GM21526 (cell line): ENCODE results near the gene USF1.
"Not testable (repeated sequence)": the region's sequence is repeated elsewhere in the genome, so short reads cannot be mapped to it uniquely, and the experiment has no call there.

Experiments
- ATAC-seq: cut with Tn5 transposase; IDR thresholded peaks from one replicate; pipeline ENCODE4 v1.9.1; 2021; ENCODE audit warnings: moderate library complexity; ENCODE audit not compliant: unreplicated experiment, low FRiP score

The USF1 gene

DNA sequence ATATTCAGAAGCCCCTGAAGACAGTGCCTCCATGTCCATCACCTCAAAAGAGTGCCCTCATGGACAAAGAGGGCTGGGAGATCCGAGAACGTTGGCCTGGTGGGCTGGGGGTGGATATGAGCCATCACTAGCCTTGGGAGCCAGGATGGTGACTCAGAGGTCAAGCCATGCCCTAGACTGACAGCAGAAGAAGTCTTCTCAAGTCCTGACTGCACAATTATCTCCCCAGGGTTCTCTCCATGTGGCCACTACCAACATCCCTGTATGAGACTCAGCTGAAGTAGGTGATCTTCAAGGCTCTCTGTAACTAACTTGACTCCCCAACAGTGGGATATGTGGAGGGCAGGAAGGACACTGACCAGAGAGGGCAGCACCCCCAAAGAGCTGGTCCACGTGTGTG lies 7.1 kb upstream of the USF1 start:
- no peak for ATAC-seq

DNA sequence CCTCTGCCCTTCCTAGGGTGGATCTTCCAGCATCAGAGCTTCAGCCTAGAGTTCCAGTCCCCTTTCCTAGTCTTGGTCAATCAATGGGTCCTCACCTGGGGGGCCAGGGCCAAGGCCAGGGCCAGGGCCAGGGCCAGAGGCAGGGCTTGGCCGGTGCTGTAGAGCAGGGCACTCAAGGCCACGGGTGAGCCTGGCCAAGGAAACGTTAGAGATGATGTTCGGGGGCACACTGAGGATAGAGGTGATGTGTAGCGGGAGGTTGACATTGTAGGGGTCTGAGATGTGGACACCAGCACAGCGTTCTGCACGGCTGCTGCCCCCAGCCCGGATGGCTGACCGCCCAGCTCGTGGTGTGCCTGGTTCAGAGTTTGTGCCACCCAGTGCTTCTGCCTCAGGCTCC lies 5.4 kb upstream of the USF1 start:
- ATAC-seq: no peak

DNA sequence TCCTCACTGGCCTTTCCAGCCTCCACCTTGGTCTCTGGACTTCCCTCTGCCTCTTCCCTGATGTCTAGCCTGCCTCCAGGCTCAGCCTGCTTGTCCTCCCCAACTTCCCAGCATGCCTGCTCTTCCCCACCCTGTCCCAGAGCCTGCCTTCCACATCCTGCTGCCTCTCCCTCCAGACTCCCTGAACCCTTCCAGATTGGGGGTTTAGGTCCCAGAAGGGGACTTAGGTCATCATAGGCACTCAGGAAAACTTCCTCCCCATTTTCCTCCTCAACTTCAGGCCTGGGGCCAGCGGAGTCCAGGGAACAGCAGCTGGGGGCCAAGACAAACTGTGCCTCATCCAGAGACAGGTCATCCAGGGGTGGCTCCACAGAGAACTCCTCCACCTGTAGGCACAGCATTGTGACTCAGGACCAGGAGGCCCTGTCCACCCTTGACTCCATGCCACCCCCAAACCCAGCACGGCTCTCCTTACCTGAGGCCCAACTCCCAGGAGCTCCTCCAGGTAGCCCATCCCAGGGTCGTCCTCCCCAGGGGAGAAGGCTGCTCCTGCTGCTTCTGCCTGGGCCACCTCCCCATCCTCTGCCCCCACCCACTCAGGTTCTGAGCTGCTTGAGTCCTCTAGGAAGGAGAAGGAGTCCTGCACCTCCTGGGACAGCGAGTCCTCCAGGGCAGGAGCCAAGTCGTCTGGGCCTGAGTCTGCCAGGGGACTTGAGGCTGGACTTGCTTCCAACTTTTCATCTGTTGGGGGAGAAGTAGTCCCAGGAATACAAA lies 3.4 kb upstream of the USF1 start:
- ATAC-seq: no peak

DNA sequence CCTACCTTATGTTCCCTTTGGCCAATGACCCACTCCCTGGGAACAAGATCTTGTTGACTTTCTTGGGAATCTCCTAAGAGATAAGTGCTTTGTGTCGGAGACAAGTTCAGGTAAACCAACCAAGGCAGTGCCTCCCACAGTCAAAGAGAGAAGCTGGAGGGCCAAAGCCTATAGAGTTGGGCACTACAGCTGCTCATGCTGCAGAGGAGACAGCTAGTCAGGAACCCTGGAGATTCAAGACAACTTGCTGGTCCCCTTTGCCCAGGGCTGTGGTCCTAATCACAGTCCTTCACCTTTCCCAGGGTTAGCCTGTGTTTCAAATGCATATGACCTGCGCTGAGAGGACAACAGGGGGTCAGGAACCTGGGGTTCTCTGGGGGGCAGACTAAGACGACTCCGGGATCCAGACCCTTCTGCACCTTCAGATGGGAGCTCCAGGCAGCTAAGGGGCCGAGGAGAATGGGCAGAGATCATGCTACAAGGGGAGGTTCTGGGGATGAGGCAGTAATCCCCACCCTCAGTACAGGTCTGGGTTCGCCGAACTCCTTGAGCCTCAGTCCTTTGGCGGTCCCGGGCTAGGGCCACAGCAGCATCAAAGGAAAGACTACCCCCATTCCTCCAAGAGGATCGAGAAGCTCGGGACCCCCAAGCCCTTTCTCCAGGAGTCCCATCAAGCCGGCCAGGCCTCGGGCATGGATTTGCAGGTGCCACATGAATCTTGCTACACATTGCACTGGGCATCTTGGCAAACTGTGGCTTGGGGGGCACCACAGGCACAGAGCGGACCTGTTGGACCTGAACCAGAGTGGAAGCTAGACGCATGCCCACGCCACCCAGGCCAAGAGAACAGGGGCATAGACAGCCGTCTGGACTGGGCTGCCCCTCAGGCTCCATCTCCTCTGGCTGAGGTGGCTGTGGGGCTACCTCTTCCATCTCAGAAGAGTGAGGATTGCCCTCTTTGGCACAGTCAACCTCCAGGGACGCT lies 2.0 kb upstream of the USF1 start:
- ATAC-seq: no peak

DNA sequence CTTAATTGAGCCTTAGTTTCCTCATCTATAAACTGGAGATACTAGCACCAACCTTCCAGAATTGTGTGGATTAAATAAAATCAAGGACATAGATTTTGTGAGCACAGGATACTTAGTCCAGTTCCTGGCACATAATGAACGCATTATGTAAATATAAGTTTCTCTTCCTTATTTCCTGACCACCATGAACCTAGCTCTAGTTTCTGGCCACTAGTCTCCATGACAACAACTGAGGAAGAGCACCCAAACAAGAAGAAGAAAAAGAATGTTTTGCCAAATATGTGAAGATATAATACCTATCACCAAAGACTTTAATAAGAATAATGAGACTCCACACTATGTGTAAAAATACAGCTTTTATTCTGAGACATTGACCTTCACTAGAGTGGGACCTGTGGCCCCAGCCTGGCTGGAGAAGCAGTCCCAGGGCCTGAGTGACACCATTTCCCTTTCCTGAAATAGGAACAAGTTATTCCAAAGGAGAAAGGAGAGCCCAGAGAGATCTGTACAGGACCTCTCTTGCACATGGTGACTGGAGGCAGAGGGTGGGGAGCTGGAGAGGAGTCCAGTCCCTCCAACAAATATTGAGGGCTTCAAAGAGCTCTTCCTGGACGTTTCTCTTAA lies 940 bp upstream of the USF1 start:
- ATAC-seq: no peak

DNA sequence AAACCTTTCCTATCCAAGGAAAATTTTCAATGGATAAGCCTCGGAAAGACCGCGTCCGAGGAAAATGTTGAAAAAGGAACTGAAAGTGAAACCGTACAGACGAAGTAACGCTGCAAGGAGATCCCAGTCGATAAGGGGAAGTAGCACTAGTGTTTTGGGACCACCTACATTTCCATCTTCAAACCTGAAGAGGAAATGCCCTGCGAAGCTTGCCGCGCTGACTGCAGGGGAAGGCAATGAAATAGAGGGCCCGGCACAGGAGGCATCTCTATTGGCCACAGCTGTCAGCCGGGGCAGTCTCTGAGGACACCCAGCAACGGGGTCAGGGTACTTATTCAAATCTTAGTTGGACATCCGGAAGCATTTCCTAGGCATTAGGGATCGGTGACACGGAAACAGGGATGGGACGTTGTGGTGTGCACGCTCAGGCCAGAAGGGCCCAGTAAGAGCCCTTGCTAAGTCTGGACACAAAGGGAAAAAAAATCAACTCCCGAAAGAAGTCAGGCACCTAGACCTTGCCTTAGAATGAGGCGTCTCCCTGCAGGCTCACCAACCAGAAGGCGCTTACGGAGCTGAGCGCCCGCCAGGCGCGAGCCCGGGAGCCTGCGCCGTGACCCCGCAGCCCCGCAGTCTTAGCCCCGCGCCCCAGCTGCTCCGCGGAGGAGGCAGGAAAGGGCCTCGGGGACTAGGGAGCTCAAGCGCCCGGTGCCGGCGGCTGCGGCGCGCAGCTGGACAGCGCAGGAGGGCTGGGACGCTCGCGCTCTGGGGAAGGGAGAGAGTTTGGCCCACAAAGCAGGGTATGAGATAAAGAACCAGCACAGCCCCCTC lies 655 bp downstream of the USF1 start:
- ATAC-seq: peak; percentile 35

DNA sequence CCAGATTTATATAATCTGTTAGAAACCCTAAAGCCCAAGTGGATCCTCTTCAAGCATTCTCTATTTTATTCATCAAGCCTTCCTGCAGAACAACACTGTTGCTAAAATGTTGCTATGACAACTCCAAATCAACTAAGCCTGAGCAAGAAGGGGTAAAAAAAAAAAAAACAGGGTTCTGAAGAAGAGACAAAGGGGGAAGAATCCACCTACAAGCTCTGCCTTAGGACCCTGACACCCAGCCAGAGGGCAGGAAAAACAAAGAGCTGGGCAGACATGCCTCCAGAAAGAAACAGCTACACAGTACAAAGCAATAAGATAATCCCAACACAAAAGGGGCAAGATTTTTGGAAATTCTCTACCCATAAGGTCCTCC lies 1.3 kb downstream of the USF1 start:
- ATAC-seq: no peak

DNA sequence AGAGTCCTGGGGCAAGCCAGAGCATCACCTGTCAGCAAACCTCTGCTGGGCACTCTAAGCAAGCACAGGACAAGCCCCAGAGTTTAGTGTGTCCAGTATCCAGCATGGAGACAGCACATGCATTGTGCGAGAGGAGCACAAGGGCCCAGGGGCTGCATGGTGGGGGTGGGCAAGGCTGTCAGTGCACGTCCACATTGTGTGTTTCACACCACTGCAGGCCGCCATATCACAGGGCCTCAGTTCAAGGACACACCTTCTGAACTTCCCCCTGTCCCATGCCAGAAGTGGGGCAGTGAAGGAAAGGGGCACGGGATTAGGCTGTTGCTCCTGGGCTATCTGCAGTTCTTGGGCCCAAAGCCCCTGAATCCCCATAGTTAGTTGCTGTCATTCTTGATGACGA lies 6.2 kb downstream of the USF1 start:
- no peak for ATAC-seq

DNA sequence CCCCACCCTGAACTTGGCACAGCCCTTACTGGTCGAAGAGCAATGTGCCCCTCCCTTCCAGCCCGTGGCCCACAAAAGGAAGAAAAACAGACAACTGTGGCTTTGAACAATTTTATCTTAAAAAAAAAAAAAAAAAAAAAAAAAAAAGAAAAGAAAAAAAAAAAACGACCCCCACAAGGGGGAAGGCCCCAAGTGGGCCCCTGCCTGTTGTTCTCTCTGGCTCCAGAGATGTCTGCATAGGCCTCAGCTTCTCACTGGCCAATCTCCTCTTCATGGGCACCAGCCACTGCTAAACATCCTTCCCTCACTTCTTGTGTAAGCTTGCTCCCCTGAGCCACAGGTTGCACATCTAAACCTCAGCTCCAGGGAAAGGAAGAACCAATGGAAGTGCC lies 6.6 kb downstream of the USF1 start:
- ATAC-seq: no peak

DNA sequence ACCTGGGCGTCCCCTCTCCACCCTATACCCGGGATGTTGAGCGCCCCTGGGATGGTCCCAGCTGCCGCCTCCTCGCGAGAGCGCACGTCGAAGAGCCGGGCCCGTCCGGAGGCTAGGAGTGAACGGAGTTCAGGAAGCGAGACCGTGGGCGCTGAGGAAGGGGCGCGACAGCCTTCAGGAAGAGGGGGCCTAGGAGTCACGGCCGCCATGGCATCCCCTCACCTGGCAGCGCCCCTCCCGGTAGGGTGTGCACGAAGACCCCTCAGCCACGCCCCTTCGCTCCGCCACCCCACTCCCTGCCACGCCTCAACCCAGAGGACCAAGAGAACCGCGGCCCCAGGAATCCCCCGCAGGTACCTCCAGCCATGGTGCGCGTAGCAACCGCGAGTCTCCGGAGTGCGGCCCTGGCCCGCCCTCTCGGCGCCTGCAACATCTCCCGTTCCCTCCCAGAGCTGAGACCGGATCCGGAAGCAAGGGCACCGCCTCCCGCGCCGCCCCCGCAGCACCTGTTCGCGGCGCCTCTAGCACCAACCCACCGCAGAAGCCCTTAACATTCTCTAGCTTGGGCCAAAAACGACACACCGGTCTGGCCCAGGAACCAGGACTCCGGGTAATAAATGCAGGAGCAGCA lies 7.1 kb downstream of the USF1 start, which contains the start of gene TSTD1:
TSS of gene TSTD1 (minus strand) at position 442 of the 631 bp plus-strand sequence. CDS start at position 367, 75 bp downstream.
- peak; percentile 66 for ATAC-seq

DNA sequence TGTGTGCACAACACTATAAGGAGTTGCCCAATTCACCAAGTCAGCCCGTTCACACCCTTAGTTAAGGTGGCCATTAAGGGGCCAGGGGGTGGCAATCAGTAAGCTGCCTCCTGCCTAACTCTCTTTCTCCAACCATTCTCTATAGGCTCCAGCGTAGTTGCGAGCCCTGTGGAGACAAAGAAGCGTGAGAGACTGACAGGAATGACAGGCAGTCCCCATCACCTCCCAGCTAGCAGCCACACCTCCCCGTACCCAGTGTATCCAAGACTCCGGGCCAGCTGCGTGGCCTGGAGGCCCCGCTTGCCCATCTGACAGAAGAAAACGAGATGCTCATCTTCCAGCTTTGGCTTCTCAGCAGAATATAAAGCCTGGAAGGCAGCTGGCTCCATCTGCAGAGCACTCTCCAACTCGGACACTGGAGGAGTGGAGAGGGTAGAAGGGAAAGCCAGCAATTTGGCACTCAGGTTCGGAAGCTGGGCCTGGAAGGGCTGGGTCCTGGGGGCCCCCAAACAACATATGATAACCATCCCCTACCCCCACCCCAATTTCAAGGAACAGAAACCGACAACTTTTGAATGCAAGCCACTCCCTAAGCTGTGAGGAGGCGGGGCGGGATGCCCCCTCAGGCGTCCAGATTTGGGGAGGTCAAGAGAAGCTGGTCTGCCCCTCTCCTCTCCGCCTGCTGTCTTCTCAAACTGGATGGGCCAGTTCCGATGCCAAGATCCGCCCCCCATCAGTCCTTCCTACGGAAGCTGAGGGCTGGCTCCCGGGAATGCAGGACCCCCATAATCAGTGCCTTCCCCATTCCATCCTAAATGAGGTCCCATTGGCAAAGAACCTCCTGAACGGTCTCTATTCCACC lies 7.9 kb downstream of the USF1 start:
- ATAC-seq: no peak

DNA sequence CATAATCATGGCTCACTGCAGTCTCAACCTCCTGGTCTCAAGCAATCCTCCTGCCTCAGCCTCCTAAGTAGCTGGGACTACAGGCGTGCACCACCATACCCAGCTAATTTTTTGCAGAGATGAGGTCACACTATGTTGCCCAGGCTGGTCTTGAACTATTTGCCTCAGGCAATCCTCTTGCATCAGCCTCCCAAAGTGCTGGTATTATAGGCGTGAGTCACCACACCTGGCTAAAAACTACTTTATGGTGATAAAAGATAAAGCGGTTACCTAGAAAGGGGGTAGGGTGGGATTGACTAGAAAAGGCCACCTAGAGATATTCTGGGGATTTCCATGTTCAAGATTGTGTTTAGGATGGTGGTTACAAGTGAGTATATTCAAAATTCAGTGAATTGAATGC lies 12.0 kb downstream of the USF1 start:
- ATAC-seq: no peak

DNA sequence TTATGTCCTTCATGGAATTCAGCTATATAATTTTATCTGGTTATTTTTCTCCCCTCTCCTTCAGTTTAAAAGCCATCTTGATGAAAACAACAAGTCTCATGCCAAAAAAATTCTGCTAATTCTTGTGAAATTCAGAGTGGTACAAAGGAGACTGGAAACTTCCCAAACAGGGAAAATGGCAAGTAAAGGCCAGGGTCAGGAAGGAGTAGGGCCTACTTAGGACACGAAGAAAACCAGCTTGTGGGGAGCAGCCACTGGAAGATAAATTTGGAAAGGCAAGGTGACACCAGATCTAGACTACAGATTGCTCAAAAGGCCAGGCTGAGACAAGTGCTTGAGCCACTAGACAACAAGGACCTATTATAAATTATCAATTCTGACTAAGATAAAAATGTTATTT lies 13.4 kb downstream of the USF1 start:
- ATAC-seq: no peak

DNA sequence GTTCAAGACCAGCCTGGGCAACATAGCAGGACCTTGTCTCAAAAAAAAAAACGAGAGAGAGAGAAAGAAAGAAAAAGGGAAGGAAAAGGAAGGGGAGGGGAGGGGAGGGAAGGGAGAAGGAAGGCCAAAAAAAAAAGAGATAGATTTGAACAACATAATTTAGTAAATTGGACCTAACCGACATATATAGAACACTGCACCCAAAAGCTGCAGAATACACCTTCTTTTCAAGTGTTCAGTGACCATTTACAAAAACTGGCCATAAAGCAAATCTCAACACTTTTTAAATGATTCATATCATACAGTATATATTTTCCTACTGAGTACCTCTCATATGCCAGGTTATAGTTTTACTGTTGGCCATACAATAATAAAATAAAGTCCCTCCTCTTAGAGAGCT lies 13.9 kb downstream of the USF1 start:
- no peak for ATAC-seq

DNA sequence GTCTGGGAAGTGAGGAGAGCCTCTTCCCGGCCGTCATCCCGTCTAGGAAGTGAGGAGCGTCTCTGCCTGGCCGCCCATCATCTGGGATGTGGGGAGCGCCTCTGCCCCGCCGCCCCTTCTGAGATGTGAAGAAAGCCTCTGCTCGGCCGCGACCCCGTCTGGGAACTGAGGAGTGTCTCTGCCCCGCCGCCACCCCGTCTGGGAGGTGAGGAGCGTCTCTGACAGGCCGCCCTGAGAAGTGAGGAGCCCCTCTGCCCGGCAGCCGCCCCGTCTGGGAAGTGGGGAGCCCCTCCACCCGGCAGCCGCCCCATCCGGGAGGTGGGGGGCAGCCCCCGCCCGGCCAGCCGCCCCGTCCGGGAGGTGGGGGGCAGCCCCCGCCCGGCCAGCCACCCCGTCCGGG lies 16.3 kb downstream of the USF1 start:
- ATAC-seq: not testable (repeated sequence)

DNA sequence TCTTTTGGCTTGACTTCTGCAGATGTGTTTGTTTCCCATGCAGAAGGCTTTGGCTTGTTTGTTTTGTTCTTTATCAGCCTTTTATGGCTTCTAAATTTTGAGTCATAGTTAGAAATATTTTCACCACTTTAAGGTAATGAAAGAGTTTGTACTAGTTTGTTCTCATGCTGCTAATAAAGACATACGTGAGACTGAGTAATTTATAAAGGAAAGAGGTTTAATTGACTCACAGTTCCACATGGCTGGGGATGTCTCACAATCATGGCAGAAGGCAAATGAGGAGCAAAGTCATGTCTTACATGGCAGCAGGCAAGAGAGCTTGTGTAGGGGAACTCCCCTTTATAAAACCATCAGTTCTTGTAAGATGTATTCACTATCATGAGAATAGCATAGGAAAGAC lies 18.8 kb downstream of the USF1 start:
- not testable (repeated sequence) for ATAC-seq

DNA sequence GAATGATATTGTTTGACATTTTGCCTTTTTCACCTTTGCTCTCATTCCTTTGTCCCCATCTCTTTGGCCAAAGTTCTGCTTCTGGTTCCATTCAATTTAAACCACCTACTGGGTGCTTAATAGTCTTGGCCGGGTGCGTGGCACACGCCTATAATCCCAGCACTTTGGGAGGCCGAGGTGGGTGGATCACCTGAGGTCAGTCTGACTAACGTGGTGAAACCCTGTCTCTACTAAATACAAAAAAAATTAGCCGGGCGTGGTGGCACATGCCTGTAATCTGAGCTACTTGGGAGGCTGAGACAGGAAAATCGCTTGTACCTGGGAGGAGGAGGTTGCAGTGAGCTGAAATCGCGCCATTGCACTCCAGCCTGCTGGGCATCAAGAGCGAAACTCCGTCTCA lies 23.3 kb downstream of the USF1 start:
- not testable (repeated sequence) for ATAC-seq

DNA sequence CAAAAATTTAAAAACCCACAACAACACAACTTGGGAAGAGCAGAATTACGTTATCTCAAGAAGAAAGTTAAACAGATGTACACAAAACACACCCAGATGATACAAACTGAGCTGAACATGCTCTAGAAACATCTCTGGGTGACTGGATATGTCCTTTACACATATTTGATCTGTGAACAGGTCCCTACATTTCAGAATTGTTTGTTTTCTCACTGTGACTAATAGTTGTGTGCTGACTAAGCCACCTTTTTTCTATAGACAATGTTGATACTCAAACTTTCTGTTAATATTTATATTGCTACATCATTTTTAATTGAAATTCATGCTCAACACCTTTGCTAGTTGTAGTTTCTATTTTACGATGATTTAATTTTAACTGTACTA lies 23.8 kb downstream of the USF1 start:
- no peak for ATAC-seq
